ENCODE results near the gene KSR2.
A peak's percentile ranks its signal among the peaks of the same experiment; 100 is the strongest.

The KSR2 gene

DNA sequence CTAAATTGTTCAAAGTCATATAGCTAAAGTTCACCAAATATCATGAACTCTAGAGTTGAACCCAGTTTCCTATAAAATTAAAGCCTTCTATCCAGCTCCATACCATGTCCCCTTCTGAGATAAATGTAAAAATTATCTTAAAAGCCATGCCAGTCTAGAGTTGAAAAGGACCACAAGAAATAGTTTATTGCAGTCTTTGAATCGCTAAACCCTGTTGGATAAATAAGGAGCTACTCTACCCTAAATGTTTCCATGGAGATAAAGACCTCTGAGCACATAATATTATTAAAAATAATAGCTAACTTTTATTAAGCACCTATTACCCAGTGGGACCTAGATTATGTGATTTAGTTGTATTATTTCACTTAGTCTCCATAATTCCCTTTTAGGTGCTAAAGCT, 379.8 kb downstream of the KSR2 start:
- no peak for TF ChIP-seq GATA3 (IDR thresholded peaks at IDR 0.05; ENCODE audit: low read depth, low read length)
- TF ChIP-seq GATA2 (IDR thresholded peaks at IDR 0.05; ENCODE audit: low read depth, low read length) = no peak

GRCh38 chr12:117587631-117588287, 381.0 kb downstream of the KSR2 start:
- TF ChIP-seq GATA2 (IDR thresholded peaks at IDR 0.05; ENCODE audit: low read depth, low read length) (no peak), GATA3 (IDR thresholded peaks at IDR 0.05; ENCODE audit: low read depth, low read length) (no peak)

GRCh38 chr12:117583677-117584225, 385.0 kb downstream of the KSR2 start:
- no peak for TF ChIP-seq GATA3 (IDR thresholded peaks at IDR 0.05; ENCODE audit: low read depth, low read length)
- TF ChIP-seq GATA2 (IDR thresholded peaks at IDR 0.05; ENCODE audit: low read depth, low read length) = no peak

DNA sequence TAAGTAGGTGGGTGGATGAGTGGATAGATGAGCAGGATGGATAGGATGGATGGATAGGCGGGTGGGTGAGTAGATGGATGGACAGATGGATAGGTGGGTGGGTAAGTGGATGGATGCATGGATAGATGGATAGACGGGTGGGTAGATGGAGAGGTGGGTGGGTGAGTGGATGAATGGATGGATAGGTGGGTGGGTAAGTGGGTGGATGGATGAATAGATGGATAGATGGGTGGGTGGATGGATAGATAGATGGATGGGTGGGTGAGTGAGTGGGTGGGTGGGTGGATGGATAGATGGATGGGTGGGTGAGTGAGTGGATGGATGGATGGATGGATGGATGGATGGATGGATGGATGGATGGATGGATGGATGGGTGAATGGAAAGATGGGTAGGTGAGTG, 385.7 kb downstream of the KSR2 start:
- TF ChIP-seq GATA3 (IDR thresholded peaks at IDR 0.05; ENCODE audit: low read depth, low read length) (no peak), GATA2 (IDR thresholded peaks at IDR 0.05; ENCODE audit: low read depth, low read length) (no peak)

- no peak for TF ChIP-seq GATA3 (IDR thresholded peaks at IDR 0.05; ENCODE audit: low read depth, low read length)
- TF ChIP-seq GATA2 (IDR thresholded peaks at IDR 0.05; ENCODE audit: low read depth, low read length) = no peak
Measured at GRCh38 chr12:117582135-117582784, 386.5 kb downstream of the KSR2 start.

GRCh38 chr12:117580718-117581062, 388.1 kb downstream of the KSR2 start:
- no peak for TF ChIP-seq GATA2 (IDR thresholded peaks at IDR 0.05; ENCODE audit: low read depth, low read length)
- no peak for TF ChIP-seq GATA3 (IDR thresholded peaks at IDR 0.05; ENCODE audit: low read depth, low read length)

- TF ChIP-seq GATA3 (IDR thresholded peaks at IDR 0.05; ENCODE audit: low read depth, low read length) (no peak), GATA2 (IDR thresholded peaks at IDR 0.05; ENCODE audit: low read depth, low read length) (no peak)
Measured at GRCh38 chr12:117580015-117580717, 388.6 kb downstream of the KSR2 start.

- TF ChIP-seq GATA3 (IDR thresholded peaks at IDR 0.05; ENCODE audit: low read depth, low read length) = peak; percentile 50
- TF ChIP-seq GATA2 (IDR thresholded peaks at IDR 0.05; ENCODE audit: low read depth, low read length) = peak; percentile 80
Measured at GRCh38 chr12:117577122-117577657, 391.6 kb downstream of the KSR2 start.

GRCh38 chr12:117576053-117576452, 392.7 kb downstream of the KSR2 start:
- TF ChIP-seq GATA2 (IDR thresholded peaks at IDR 0.05; ENCODE audit: low read depth, low read length) (no peak), GATA3 (IDR thresholded peaks at IDR 0.05; ENCODE audit: low read depth, low read length) (no peak)

GRCh38 chr12:117574655-117575054, 394.1 kb downstream of the KSR2 start:
- no peak for TF ChIP-seq GATA3 (IDR thresholded peaks at IDR 0.05; ENCODE audit: low read depth, low read length)

- no peak for TF ChIP-seq GATA2 (IDR thresholded peaks at IDR 0.05; ENCODE audit: low read depth, low read length)
- no peak for TF ChIP-seq GATA3 (IDR thresholded peaks at IDR 0.05; ENCODE audit: low read depth, low read length)
Measured at GRCh38 chr12:117572755-117573154, 396.0 kb downstream of the KSR2 start.

DNA sequence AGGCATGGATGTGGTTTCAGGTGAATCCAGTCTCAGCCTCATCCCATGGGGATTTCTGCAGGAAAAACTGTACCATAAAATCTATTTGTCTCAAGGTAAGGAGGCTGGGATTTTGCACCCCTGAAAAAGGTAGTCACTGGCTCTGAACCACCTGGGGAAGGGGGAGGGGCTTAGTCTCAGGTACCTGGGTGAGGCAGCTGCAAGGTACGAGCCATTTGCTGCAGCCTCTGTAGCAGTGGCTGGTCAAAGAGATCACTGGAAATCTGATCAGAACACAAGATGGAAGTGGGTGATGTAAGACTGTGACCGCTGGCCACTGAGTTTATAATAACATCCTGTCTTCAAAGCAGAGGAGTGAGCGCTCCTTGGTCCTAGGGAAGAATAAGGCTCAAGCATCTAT, 397.5 kb downstream of the KSR2 start:
- no peak for TF ChIP-seq GATA2 (IDR thresholded peaks at IDR 0.05; ENCODE audit: low read depth, low read length)
- no peak for TF ChIP-seq GATA3 (IDR thresholded peaks at IDR 0.05; ENCODE audit: low read depth, low read length)

DNA sequence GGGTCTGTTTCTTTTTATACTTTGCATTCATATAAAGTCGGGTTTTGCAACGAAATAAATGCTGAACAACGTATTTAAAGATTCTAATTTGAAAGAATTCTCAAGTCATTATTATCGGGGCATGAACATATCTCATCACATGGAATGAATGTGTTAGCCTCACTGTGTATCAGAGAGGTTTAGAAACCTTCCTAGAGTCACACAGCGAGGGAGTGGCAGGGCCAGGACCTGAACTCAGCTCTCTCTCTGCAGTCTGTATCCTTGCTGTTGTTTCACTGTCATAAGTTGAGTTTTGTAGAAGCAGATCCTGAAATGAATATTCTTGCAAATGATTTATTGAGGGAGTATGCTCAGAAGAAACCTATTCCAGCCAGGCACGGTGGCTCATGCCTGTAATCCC, 398.2 kb downstream of the KSR2 start:
- TF ChIP-seq GATA2 (IDR thresholded peaks at IDR 0.05; ENCODE audit: low read depth, low read length) (no peak), GATA3 (IDR thresholded peaks at IDR 0.05; ENCODE audit: low read depth, low read length) (no peak)

GRCh38 chr12:117567644-117568216, 401.1 kb downstream of the KSR2 start:
- TF ChIP-seq GATA3 (IDR thresholded peaks at IDR 0.05; ENCODE audit: low read depth, low read length) (no peak), GATA2 (IDR thresholded peaks at IDR 0.05; ENCODE audit: low read depth, low read length) (no peak)
